Prostate gland (tissue), 2 donors: ENCODE measurements around the gene MSRB2. TPM values are rescaled to one million over a fixed set of nuclear protein-coding genes. Genes with fewer than 3 reads are reported as not detected.

Experiments
- DNase-seq: peaks from one replicate; pipeline ENCODE4 v3.0.0-alpha.2; 2019; ENCODE audit warnings: low spot score
- H3K27ac ChIP-seq, 2 donors: fragments of 200-600 bp; sonication (generic); 2 replicates each; pipeline ENCODE4 v1.5.1; 2017 to 2019
- H3K27me3 ChIP-seq: fragments of 200-600 bp; sonication (generic); replicated peaks from 2 replicates; pipeline ENCODE4 v1.5.1; 2019; ENCODE audit not compliant: insufficient read depth
- H3K36me3 ChIP-seq, 2 donors: fragments of 200-600 bp; sonication (generic); 1 replicate in 1 of 2; 2 replicates in 1 of 2; pipeline versions ENCODE4 v1.5.1 to v1.8.1; 2017 to 2019
- H3K4me1 ChIP-seq: fragments of 200-600 bp; sonication (generic); replicated peaks from 2 replicates; pipeline ENCODE4 v1.5.1; 2019
- H3K4me3 ChIP-seq, 2 donors: fragments of 200-600 bp; sonication (generic); 2 replicates each; pipeline ENCODE4 v1.5.1; 2017 to 2019
- H3K9me3 ChIP-seq: fragments of 200-600 bp; sonication (generic); 2 replicates; pipeline ENCODE4 v1.5.1; 2017
- CTCF ChIP-seq, 4 experiments: fragments of 200-600 bp in 2 of 4; fragments of 450-650 bp in 2 of 4; sonication (generic) in 2 of 4; IDR thresholded peaks; 1 replicate in 3 of 4; 2 replicates in 1 of 4; pipeline ENCODE4 v1.5.1; 2016 to 2019; ENCODE audit warnings: antibody characterized with exemption in 4 of 4, mild to moderate bottlenecking in 2 of 4, moderate library complexity in 2 of 4
- POLR2A ChIP-seq: fragments of 450-650 bp; IDR thresholded peaks from one replicate; pipeline ENCODE4 v1.6.1; 2016; ENCODE audit warnings: antibody characterized with exemption, mild to moderate bottlenecking
- POLR2AphosphoS5 ChIP-seq: sonication (generic); formaldehyde crosslinking; IDR thresholded peaks from one replicate; pipeline ENCODE4 v1.6.1; 2017; ENCODE audit warnings: antibody characterized with exemption
- WGBS: methylation state at CpG from one replicate; pipeline ENCODE4 v1.1.5; 2018; 5-methylcytosine and 5-hydroxymethylcytosine counted together
- intact Hi-C: fragments of 100-400 bp; cut with DNase I; formaldehyde crosslinking; loops from one replicate; pipeline ENCODE4 v1.14.2; 2022
- total RNA-seq, 2 donors: library from RNA; depleted of rRNA; stranded (reverse); fragments of >200 nt; gene quantifications; one replicate each; pipeline ENCODE4 v1.1.0, GENCODE V29; 2016

Gene MSRB2
- total RNA-seq, 2 donors from 2014 or later = 21.2 to 24.5 TPM

GRCh38 chr10:23147035-23147434, 51.7 kb downstream of the MSRB2 start:
- intact Hi-C loops = no loop called here
- TF ChIP-seq POLR2A = no peak
- TF ChIP-seq POLR2AphosphoS5 = no peak
- TF ChIP-seq CTCF (IDR thresholded peaks at IDR 0.05) = no peak
- H3K4me3 ChIP-seq = no peak overlapping the region
- H3K4me1 ChIP-seq = no peaks in the 10 kb centered on the region
- no peak overlapping the region for H3K27ac ChIP-seq
- H3K9me3 ChIP-seq = no peaks in the 10 kb centered on the region
- WGBS = 91% methylated on average over 6 of the region's 6 CpGs
- H3K27me3 ChIP-seq = no peaks in the 10 kb centered on the region
- DNase-seq = no peak
- no peaks in the 10 kb centered on the region for H3K36me3 ChIP-seq

GRCh38 chr10:23148214-23148613, 52.8 kb downstream of the MSRB2 start:
- TF ChIP-seq CTCF (IDR thresholded peaks at IDR 0.05) (no peak), POLR2A (no peak), POLR2AphosphoS5 (no peak)
- WGBS = 94% methylated on average over 19 of the region's 19 CpGs
- no peaks in the 10 kb centered on the region for H3K36me3 ChIP-seq
- H3K9me3 ChIP-seq = no peaks in the 10 kb centered on the region
- H3K4me3 ChIP-seq = no peak overlapping the region
- intact Hi-C loops = no loop called here
- H3K27me3 ChIP-seq = no peaks in the 10 kb centered on the region
- no peak overlapping the region for H3K27ac ChIP-seq
- DNase-seq = no peak
- H3K4me1 ChIP-seq = no peaks in the 10 kb centered on the region

- H3K27ac ChIP-seq = no peak overlapping the region
- intact Hi-C loops = no loop called here
- DNase-seq = no peak
- no peaks in the 10 kb centered on the region for H3K9me3 ChIP-seq
- TF ChIP-seq CTCF (IDR thresholded peaks at IDR 0.05) = no peak
- no peak for TF ChIP-seq POLR2AphosphoS5
- no peak for TF ChIP-seq POLR2A
- no peak overlapping the region for H3K4me3 ChIP-seq
- 86% methylated on average over 4 of the region's 4 CpGs for WGBS
- H3K4me1 ChIP-seq = no peaks in the 10 kb centered on the region
- H3K36me3 ChIP-seq = no peaks in the 10 kb centered on the region
- no peaks in the 10 kb centered on the region for H3K27me3 ChIP-seq
Observed at GRCh38 chr10:23150091-23150490, 54.7 kb downstream of the MSRB2 start.

- intact Hi-C loops = no loop called here
- TF ChIP-seq CTCF (IDR thresholded peaks at IDR 0.05) (no peak), POLR2AphosphoS5 (no peak)
- Histone ChIP-seq H3K27me3 (no peaks in the 10 kb centered on the region), H3K4me1 (no peaks in the 10 kb centered on the region), H3K4me3 (no peak overlapping the region), H3K27ac (no peak overlapping the region), H3K9me3 (no peaks in the 10 kb centered on the region), H3K36me3 (no peaks in the 10 kb centered on the region)
- no peak for DNase-seq
- WGBS = 90% methylated on average over 12 of the region's 12 CpGs
Observed at GRCh38 chr10:23150610-23151009, 55.2 kb downstream of the MSRB2 start.

- 74% methylated on average over 7 of the region's 7 CpGs for WGBS
- intact Hi-C loops = no loop called here
- TF ChIP-seq POLR2A (no peak), CTCF (IDR thresholded peaks at IDR 0.05) (no peak), POLR2AphosphoS5 (no peak)
Observed at GRCh38 chr10:23151071-23151470, 55.7 kb downstream of the MSRB2 start.

More at GRCh38 chr10:23151071-23151470, 55.7 kb downstream of the MSRB2 start:
- no peak for DNase-seq
- no peaks in the 10 kb centered on the region for H3K9me3 ChIP-seq
- H3K4me3 ChIP-seq = no peak overlapping the region
- H3K4me1 ChIP-seq = no peaks in the 10 kb centered on the region
- no peaks in the 10 kb centered on the region for H3K27me3 ChIP-seq
- H3K36me3 ChIP-seq = no peaks in the 10 kb centered on the region
- no peak overlapping the region for H3K27ac ChIP-seq
